ENCODE results near the gene SLC6A20.

The SLC6A20 gene

GRCh38 chr3:45802146-45802545 is 5.8 kb upstream of the SLC6A20 start:
- H3K4me3 ChIP-seq (ENCODE audit: low read length) = no peak overlapping the region
- DNase-seq (ENCODE audit: low read depth) = no peak
- TF ChIP-seq CTCF (conservative IDR thresholded peaks at IDR 0.05; ENCODE audit: low read depth, low read length) = no peak

GRCh38 chr3:45800611-45801010 is 4.3 kb upstream of the SLC6A20 start:
- no peak for DNase-seq (ENCODE audit: low read depth)
- TF ChIP-seq CTCF (conservative IDR thresholded peaks at IDR 0.05; ENCODE audit: low read depth, low read length) = no peak
- no peak overlapping the region for H3K4me3 ChIP-seq (ENCODE audit: low read length)

GRCh38 chr3:45799586-45799985 is 3.2 kb upstream of the SLC6A20 start:
- no peak for TF ChIP-seq CTCF (conservative IDR thresholded peaks at IDR 0.05; ENCODE audit: low read depth, low read length)
- DNase-seq (ENCODE audit: low read depth) = no peak
- H3K4me3 ChIP-seq (ENCODE audit: low read length) = no peak overlapping the region

- DNase-seq (ENCODE audit: low read depth) = no peak
- no peak overlapping the region for H3K4me3 ChIP-seq (ENCODE audit: low read length)
- no peak for TF ChIP-seq CTCF (conservative IDR thresholded peaks at IDR 0.05; ENCODE audit: low read depth, low read length)
These were observed 1.7 kb upstream of the SLC6A20 start for GRCh38 chr3:45798034-45798433.

- H3K4me3 ChIP-seq (ENCODE audit: low read length) = peak overlapping the region; percentile 83
- DNase-seq (ENCODE audit: low read depth) = no peak
- no peak for TF ChIP-seq CTCF (conservative IDR thresholded peaks at IDR 0.05; ENCODE audit: low read depth, low read length)
These were observed 734 bp upstream of the SLC6A20 start for GRCh38 chr3:45796902-45797637.

- no peak for TF ChIP-seq CTCF (conservative IDR thresholded peaks at IDR 0.05; ENCODE audit: low read depth, low read length)
- H3K4me3 ChIP-seq (ENCODE audit: low read length) = peak overlapping the region; percentile 83
- DNase-seq (ENCODE audit: low read depth) = no peak
These were observed 841 bp downstream of the SLC6A20 start for GRCh38 chr3:45795509-45795881.

GRCh38 chr3:45794660-45795059 is 1.7 kb downstream of the SLC6A20 start:
- DNase-seq (ENCODE audit: low read depth) = no peak
- H3K4me3 ChIP-seq (ENCODE audit: low read length) = peak overlapping the region; percentile 83
- TF ChIP-seq CTCF (conservative IDR thresholded peaks at IDR 0.05; ENCODE audit: low read depth, low read length) = no peak
